ENCODE data around the gene FAAH2.

Gene FAAH2

DNA sequence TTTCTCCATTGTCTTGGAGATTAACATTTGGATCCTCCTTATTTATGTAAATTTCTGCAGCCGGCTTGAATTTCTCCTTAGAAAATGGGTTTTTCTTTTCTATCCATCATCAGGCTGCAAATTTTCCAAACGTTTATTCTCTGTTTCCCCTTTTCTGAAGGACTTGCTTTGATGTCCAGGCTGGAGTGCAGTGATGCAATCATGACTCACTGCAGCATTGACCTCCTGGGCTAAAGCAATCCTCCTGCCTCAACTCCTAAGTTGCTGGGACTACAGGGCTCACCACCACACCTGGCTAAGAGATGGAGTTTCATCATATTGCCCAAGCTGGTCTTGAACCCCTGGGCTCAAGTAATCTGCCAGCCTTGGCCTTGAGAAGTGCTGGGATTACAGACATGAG lies 161.3 kb downstream of the FAAH2 start:
- no peak for DNase-seq
- TF ChIP-seq GATA1 (IDR thresholded peaks at IDR 0.05; ENCODE audit: low read depth, low read length): no peak
- no peak for TF ChIP-seq POLR2A (IDR thresholded peaks at IDR 0.05; ENCODE audit: low read length)

DNA sequence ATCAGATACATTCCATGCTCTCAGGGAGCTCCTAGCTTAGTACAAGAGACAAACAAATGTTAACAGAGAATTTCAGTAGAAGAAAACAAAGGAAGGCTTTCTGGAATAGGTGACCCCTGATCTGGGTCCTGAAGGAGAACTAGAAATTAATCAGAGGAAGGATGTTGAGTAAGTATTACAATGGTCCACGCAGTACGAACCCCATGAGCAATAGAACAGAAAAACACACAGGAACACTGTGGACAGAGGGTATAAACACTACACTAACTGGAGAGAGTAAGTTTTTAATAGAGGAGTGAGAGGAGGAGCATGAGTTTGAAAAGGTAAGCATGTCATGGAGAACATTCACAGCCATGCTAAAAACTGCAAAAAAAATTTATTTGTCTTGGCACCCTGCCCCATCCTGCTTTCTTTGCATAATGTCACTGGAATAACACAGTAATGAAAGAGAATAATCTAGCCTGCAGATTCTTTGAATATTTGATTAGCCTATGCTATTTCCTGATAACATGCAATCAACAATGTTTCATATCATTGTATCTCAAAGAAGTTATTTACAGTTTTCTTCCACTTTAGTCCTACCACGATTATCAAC lies 165.0 kb downstream of the FAAH2 start:
- no peak for DNase-seq
- no peak for TF ChIP-seq POLR2A (IDR thresholded peaks at IDR 0.05; ENCODE audit: low read length)
- no peak for TF ChIP-seq GATA1 (IDR thresholded peaks at IDR 0.05; ENCODE audit: low read depth, low read length)

DNA sequence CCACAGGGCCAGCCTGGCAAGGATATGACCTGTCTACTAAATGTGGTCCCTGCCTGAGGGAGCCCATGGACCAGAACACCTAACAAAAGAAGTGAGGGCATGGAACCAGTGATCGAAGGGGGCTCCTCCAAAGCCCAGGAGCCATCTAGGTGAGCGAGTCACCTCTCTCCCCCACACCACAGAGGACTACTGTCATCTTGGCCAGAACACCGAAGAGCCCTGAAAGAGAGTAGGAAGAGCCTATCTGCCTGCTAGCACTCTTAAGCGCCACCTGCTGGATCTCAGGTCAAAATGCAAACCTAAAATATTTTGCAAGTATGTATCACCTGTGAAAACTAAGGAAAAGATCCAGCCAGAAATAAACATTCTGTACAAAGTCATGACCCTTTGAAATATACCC lies 167.4 kb downstream of the FAAH2 start:
- DNase-seq: peak; percentile 20 to 42

DNA sequence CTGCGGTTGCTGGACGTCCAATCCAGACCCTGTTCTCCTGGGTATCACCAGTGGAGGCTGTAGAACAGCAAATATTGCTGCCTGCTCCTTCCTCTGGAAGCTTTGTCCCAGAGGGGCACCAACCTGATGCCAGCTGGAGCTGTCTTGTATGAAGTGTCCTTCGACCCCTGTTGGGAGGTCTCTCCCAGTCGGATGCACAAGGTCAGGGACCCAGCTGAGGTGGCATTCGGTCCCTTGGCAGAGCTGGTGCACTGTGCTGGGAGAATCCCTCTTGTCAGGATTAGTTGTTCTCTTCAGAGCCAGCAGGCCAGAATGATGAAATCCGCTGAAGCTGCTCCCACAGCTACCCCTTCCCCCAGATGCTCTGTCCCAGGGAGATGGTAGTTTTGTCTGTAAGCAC lies 195.0 kb downstream of the FAAH2 start:
- DNase-seq: no peak
- no peak for TF ChIP-seq POLR2A (IDR thresholded peaks at IDR 0.05; ENCODE audit: low read length)
- no peak for TF ChIP-seq GATA1 (IDR thresholded peaks at IDR 0.05; ENCODE audit: low read depth, low read length)

More for the DNA sequence above, 167.4 kb downstream of the FAAH2 start:
- TF ChIP-seq POLR2A (IDR thresholded peaks at IDR 0.05; ENCODE audit: low read length) (no peak), GATA1 (IDR thresholded peaks at IDR 0.05; ENCODE audit: low read depth, low read length) (no peak)

DNA sequence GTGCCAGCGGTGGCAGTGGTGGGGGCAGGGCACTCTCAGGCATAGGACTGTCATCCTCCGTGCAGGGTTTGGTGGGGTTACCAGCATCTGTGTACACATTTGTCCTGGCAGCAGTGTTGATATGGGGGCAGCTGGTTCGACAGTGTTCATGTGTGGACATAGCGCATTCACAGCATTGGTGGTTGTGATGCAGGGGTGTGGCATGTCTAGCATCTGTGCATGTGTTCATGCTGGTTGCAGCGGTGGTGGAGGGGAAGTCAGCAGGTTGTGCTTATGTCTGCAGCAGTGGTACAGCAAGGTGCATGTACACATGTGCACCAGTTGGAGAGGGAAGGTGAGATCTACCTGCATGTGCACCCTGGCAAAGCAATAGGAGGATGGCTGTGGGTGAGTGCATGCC lies 230.0 kb downstream of the FAAH2 start:
- DNase-seq: no peak
- TF ChIP-seq GATA1 (IDR thresholded peaks at IDR 0.05; ENCODE audit: low read depth, low read length) (no peak), POLR2A (IDR thresholded peaks at IDR 0.05; ENCODE audit: low read length) (no peak)

DNA sequence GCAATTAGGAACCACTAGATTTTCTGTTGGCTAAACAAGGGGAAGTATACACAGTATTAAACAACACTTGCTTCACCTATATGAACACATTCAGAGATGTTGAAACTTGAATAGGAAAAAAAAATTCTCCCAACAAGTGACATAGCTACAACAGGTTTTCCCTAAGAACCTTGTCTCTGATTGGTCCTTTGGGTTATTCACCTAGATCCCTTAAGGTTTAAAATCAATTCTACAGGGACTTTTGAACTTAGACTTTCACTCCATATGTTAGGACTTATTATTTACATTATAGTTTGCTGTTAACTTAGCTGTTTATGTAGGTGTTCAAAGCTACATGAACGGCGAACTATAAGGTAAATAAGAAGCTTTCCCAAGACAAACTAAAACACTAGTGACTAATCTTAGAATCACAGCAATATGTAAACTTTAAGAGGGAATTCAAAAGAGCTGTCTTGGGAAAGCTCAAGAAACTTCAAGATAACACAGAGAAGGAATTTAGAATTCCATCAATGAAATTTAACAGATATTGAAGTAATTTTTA lies 233.1 kb downstream of the FAAH2 start:
- TF ChIP-seq GATA1 (IDR thresholded peaks at IDR 0.05; ENCODE audit: low read depth, low read length): no peak
- no peak for TF ChIP-seq POLR2A (IDR thresholded peaks at IDR 0.05; ENCODE audit: low read length)
- DNase-seq: no peak

DNA sequence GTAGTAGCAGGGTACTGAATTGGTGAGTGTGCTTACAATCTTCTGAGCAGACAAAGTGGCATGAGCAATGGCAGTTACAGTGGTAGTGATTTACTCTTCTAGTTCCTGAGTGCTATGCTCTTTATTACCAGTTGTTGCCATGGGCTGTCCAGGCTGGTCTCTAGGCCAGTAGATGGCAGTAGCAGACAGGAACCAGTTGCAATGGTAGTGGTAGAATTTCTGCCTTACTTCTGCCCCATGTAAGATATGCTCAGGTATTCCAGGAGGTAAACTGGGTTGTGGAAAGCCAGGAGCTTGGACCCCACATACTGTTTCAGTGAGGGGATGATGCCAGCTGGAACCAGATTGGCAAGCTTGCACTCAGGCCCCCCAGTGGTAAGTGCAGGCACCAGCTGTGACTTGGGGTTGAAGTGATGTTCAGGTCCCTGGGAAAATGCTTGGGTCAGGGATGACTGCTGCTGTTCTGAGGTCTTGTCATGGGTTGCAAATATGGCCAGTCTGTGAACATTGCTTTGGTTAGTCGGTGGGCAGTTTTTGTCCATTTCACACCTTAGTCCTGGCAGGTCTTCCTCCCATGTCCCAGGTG lies 242.3 kb downstream of the FAAH2 start:
- DNase-seq: peak; percentile 0 to 1

More for the DNA sequence above, 242.3 kb downstream of the FAAH2 start:
- TF ChIP-seq GATA1 (IDR thresholded peaks at IDR 0.05; ENCODE audit: low read depth, low read length): no peak
- no peak for TF ChIP-seq POLR2A (IDR thresholded peaks at IDR 0.05; ENCODE audit: low read length)

All from erythroblast (primary cell).